SK-N-MC (cell line): Measurements from ENCODE around the gene PRSS23.

Experiments
- EZH2 ChIP-seq: fragments of 200-600 bp; sonication (generic); IDR thresholded peaks from one replicate; pipeline ENCODE4 v1.6.1; 2017; ENCODE audit warnings: antibody characterized with exemption
- POLR2AphosphoS5 ChIP-seq: IDR thresholded peaks from 2 replicates; pipeline ENCODE4 v1.6.1; 2012; ENCODE audit warnings: mild to moderate bottlenecking, low read depth, low read length, borderline replicate concordance

- TF ChIP-seq POLR2AphosphoS5 (no peak), EZH2 (no peak)
These were observed 2.3 kb downstream of the PRSS23 start for GRCh38 chr11:86802601-86803051.
